ENCODE data around the gene PER1.
A peak's percentile ranks its signal among the peaks of the same experiment; 100 is the strongest.
"Not testable (repeated sequence)": the region's sequence is repeated elsewhere in the genome, so short reads cannot be mapped to it uniquely, and the experiment has no call there.

The PER1 gene

DNA sequence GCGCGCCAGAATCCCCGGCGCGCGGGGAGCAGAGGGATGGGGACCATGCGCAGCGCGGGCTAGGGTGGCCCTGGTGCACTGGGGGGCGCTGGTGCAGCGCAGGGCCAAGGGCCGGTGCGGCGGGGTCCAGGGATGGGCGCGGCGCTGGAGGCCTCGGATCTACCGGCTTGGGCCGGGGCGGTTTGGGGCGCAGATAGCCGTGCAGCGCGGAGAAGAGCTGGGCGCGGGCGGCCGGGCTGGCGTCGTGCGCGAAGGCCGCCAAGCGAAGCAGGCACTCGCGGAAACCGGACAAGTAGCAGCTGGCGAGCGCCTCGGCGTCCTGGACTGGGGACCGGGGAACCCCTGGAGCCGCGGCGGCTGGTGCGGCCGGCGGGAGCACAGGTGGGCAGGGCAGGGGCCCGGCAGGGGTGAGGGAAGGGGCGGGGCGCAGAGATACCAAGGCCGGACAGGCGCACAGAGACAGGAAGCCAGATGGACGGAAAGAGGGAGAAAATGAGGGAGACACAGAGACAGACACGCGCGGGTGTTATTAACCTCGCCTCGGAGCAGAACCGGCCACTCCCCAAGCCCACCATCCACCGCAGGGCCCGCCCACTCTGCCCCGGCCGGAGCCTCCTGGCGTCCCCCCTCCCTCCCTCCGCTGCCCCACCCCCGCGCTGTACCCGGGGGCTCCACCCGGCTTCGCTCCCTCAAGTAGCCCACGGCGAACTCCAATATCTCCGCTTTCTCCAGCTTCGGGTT is 30.4 kb downstream of the PER1 start:
- DNase-seq (ENCODE audit: extremely low read depth in 1 of 2, low read depth in 1 of 2) = no peak

DNA sequence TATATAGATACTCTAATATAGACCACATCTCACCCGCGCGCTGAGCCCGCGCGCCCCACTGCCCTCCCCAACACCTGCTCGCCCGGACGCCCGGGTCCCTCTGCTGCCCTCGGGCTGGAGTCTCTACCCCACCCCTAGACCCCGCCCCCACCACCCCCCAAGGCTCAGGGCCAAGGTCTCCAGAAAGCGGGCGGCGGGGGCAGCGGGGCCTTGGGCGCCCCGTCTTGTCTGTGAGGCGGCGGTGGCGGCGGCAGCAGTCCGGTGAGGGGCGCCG is 30.9 kb downstream of the PER1 start:
- DNase-seq (ENCODE audit: extremely low read depth in 1 of 2, low read depth in 1 of 2) = no peak

GRCh38 chr17:8120520-8121406 is 31.4 kb downstream of the PER1 start:
- no peak for DNase-seq (ENCODE audit: extremely low read depth in 1 of 2, low read depth in 1 of 2)

DNA sequence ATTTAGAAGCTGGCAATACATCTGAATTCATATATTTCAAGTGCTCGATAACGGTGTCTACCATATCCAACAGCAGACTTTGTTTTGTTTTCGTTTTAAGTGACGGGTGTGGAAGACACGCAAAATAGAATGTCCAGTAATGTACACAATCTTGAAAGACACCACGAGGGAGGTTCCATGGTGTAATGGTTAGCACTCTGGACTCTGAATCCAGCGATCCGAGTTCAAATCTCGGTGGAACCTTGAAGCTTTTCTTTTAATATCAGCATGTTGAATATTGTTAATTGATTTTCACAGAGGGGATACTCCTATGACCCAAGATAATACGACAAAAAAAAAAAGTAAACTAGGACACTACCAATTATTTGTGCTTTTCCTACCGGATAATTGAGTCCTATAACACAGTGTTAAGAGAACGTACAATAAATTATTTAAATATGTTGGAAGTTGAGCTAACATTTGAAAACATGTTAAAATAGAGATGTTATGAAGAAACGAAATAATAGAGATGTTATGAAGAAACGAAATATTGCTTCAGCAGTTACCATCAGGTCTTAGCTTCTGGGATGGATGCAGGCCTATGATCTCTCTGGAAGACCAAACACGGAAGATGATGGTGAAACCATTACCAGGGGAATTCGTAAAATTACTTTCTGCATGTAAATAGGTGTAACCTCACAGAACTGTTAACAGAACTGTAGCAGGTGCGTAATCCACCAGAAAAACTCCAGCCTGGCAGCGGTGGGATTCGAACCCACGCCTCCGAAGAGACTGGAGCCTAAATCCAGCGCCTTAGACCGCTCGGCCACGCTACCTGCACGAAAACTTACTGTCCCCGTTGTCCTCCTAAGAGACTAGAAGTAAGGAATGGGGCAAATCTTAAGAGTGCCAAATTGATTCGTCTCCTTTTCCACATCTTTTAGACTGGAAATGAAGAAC is 32.4 kb downstream of the PER1 start:
- peak; percentile 52 to 61 for DNase-seq (ENCODE audit: extremely low read depth in 1 of 2, low read depth in 1 of 2)

- peak; percentile 54 to 74 for DNase-seq (ENCODE audit: extremely low read depth in 1 of 2, low read depth in 1 of 2)
Measured at GRCh38 chr17:8118769-8119580, 33.2 kb downstream of the PER1 start.

DNA sequence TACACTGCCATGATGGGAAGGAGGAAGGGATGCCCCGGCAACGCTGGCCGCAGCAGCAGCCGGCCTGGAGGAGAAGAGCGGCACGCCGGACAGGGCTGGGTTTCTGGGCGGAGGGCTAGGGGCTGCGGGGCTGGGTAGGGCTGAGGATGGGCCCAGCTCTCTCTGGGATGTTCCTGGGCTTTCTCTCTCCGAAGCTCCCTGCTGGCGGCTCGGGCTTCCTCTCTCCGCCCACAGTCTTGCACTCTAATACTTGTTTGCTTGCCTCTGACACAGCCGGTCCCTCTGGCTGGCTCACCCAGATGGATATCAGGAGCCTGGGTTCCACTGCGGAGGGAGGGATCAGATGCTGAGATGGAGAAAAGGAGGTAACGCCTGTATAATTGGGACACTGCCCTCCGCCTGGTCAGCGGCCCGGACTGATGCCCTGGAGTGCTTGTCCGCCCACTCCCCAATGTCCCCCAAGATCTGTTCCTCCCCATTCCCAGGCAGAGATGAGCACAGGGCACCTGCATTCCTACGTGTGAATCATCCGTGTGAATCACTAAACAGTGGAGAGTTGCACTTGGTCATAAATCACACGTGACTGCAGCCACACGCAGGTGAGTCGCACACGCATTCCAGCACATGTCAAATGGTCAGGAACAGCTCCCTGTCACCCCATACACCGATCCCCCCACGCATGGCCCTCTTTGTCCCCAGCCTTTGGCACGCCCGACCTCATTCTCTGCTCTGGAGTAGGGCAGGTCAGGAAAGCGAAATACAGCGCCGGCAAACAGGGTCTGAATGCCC is 34.0 kb downstream of the PER1 start, which contains the start of gene ALOXE3:
ALOXE3 (minus strand) TSS at position 535 of the 789 bp plus-strand sequence; CDS start at position 11, 524 bp downstream.
- DNase-seq (ENCODE audit: extremely low read depth in 1 of 2, low read depth in 1 of 2) = no peak

DNA sequence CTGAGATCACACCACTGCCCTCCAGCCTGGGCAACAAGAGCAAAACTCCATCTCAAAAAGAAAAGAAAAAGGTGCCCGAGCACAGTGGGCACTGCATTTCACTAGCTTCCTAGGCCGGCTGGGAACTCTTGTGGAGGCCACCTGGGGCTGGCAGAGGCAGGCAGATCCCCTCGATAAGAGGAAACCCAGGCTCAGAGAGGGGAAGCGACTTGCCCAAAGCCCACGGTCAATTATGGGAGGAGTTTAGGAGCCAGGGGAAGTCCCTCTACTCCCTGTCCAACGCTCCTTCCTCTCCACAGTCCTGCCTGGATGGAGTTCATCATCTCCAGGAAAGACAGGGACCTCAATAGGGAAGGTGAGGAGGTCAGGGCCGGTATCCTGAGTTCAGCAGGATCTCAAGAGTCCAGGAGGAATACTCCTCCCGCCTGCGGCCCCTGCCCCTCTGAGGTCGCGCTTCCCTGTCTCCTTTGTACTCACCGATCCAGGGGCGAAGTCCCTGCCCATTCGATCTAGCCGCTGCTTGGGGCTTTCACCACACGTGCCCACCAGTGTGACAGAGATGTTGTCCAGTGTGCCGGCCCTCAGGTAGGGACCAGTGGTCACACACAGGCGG is 34.7 kb downstream of the PER1 start:
- DNase-seq (ENCODE audit: extremely low read depth in 1 of 2, low read depth in 1 of 2) = no peak

DNA sequence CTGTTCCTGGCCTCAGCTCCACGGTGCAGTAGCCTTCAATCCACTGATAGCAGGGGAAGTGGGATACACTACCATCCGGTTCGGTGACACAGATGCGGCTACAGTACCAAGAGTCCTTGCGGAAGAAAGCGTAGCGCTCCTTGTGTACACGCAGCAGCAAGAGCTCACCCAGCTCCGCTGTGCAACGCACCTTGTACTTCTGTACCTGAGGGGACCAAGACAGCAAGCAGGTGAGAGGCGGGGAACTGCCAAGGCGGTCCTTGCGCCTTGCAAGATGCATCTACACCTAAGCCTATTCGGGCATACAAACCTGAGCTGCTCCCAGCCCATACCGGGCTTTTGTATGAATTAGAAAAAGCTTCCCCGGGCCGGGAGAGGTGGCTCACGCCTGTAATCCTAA is 35.4 kb downstream of the PER1 start:
- no peak for DNase-seq (ENCODE audit: extremely low read depth in 1 of 2, low read depth in 1 of 2)

DNA sequence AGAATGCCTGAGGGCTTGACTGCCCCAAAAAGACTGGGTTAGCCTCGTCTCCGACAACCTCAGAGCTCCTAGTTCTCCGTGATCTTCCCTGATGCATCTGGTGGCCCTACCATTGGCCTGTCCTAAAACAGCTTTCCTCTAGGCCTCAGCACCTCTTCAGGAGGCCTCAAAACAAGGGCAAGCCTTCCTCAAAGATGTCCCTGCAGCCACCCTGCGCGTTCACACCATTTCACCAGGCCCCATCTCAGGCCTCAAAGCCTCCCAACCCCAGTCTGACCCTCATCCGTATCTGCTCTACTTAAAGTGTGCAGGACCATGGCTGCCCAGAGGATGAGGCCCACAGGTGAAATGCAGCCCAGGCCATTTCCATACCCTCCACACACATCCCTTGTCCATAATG is 41.3 kb downstream of the PER1 start:
- no peak for DNase-seq (ENCODE audit: extremely low read depth in 1 of 2, low read depth in 1 of 2)

- DNase-seq (ENCODE audit: extremely low read depth in 1 of 2, low read depth in 1 of 2) = no peak
Measured at GRCh38 chr17:8110456-8110804, 41.8 kb downstream of the PER1 start.

DNA sequence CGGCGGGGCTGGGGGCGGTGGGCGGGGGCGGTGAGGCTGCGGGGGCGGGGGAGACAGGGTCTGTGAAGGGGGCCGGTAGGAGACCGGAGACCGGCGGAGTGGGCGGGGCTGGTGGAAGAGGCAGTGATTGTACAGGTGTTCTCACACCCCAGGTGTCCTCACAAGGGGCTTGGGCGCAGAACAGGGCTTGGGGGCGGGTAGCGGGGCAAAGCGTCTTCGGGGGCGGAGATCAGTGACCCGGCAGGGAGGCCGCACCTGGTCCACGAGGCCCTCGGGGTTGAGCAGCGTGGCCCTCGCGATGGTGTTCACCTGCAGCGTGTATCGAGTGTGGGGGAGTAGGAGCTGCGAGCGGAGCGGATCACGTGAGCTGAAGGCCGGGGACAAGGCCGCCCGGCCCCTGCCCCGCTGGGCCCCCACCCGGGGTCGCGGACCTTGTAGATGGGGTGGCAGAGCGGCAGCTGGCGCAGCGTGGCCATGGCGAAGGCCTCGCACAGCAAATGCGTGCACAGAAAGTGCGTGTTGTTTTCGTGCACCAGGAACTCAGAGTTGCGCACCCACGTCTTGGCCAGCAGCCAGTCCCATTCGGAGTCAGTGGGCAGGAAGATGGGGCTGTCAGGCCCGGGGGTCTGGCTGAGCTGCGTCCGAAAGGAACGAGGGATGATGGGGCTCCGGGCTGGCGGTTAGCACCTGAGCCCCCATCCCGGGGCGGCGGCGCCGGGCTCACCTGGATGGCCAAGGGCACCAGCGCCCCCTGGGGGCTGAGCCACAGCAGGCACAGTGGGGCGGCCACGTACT is 42.3 kb downstream of the PER1 start:
- peak in 1 of 2 donors; percentile 72 for DNase-seq (ENCODE audit: extremely low read depth in 1 of 2, low read depth in 1 of 2)

DNA sequence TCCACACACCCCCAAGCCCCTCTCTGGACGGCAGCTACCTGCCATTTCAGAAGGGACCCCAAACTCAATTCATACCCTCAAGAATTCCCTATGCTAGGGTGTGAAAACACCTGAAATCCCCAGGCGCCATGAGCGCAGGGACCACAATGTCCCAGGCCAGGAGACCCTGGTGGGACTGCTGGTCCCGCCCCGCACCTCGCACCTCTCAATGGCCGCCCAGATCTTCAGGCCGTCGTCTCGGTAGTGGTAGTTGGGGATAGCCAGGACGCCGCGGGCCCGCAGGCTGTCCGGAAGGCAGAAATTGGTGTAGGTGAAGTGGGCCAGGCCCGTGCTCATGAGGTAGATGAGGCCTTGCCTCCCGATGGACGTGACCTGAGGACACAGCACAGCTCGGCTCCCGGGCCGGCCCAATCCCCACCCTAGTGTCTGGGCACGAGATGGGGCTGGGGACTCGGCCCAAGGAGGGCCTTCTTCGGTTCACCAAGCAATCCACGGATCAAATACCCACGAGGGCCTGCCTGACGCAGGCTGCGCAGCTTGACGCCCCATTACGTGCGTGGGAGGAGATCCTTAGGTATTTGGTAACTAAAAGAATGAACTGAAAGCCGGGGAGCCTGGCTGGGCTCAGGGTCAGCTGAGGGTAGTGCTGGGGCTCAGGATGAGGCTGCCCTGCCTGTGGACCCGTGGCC is 43.1 kb downstream of the PER1 start:
- no peak for DNase-seq (ENCODE audit: extremely low read depth in 1 of 2, low read depth in 1 of 2)

- not testable (repeated sequence) for DNase-seq (ENCODE audit: extremely low read depth in 1 of 2, low read depth in 1 of 2)
Measured at GRCh38 chr17:8106980-8107379, 45.2 kb downstream of the PER1 start.

DNA sequence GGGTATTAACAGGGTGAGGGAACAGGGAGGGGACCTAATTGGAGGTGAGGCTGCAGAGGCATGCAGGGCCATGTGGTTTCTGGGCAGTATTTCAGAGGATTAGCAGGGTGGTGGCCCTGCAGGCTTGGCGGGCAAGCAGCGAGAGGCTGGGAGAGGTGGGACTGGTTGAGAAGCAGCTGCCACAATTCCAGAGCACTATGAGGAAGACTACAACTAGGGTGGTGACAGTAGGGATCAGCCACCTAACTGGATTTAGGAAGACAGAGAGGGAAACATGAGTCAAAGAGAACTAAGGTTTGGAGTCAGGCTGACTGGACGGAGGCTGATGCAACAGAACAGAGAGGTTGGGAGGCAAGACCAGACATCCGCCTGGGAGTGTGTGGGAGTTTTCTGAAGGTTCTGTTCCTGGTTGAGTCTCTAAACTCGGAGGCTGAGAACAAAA is 46.2 kb downstream of the PER1 start:
- no peak for DNase-seq (ENCODE audit: extremely low read depth in 1 of 2, low read depth in 1 of 2)

DNA sequence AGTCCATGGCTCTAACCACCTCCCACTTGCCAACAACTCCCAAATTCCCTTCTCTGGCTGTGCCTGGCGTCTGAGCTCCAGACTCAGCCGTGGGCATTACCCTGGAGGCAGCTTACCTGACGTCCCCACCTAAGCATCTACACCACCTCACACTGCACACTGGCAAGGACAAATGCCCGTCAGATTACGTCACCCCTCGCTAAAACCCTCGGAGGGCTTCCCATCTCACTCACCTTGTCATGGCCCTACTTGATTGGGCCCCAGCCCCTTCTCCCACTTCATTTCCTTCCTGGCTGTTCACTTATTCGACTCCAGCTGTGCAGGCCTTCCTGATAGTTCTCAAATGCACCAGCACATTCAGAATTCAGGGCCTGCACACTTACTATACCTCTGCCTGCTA is 47.3 kb downstream of the PER1 start:
- DNase-seq (ENCODE audit: extremely low read depth in 1 of 2, low read depth in 1 of 2) = no peak

DNA sequence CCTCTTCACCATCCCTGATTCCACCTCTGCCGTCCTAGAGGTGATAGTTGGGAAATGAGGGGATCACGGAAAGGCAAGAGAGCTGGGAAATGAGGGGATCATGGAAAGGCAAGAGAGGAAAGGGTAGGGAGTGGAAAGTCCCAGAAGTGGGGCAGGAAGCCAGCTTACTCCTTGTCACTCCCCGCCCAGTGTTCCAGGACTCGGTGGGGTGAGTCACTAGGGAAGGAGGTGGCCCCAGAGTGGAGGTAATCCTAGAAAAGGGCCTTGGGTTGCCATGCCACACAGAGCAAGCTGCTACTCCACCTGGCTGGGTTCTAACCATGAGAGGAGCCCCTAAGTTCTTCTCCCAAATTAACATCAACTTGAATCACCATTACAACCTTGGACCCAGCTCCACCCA is 48.7 kb downstream of the PER1 start:
- no peak for DNase-seq (ENCODE audit: extremely low read depth in 1 of 2, low read depth in 1 of 2)

- DNase-seq (ENCODE audit: extremely low read depth in 1 of 2, low read depth in 1 of 2) = no peak
Measured at GRCh38 chr17:8101721-8102120, 50.5 kb downstream of the PER1 start.

DNA sequence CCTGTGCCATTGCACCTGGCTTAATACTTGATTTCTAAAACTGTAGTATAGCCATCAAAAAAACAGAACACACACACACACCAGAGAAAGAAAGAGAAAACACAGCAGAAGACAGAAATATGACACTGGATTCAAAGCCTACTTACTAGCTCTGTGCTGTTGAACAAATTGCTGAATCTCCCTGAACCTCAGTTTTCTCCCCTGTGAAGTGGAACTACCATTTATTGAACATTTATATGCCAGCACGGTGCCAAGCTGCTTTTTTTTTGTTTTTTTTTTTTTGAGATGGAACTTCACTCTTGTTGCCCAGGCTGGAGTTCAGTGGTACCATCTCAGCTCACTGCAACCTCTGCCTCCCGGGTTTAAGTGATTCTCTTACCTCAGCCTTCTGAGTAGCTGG is 51.4 kb downstream of the PER1 start:
- DNase-seq (ENCODE audit: extremely low read depth in 1 of 2, low read depth in 1 of 2) = no peak

Measured in activated CD8-positive, alpha-beta memory T cell treated with anti-CD3 and anti-CD28 coated beads for 1 hour (primary cell).